Measurements from ENCODE around the gene RTKN. TPM values are rescaled to one million over a fixed set of nuclear protein-coding genes. Genes with fewer than 3 reads are reported as not detected.

The RTKN gene
- total RNA-seq, 1 donor, result 15.7 TPM

DNA sequence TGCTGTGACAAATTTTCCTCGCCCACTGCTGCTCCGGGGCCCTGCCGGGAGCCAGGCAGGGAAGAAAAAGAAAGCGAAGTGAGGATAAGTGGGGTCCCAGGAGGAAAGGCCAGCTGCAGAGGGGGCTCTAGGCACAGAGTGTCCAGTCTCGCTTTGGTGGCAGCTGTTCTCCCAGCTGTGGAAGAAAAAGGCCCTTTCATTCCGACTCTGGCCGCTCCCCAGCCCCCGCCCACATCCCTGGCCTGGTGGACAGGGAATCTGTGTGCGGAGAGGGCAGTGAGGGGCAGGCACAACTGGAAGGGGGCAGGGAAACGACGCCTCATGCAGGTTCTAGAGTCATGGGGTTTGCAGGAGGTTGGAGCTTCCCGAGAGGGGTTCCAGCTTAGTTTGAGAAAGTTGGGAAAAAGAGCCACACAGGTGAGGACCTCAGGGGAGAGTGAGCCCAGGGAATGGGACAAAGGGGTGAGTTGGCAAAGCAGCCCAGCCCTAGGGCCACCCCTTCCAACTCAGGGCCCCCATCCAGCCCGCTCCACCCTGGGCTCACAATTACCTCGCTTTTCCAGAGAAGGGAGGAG lies 1.8 kb downstream of the RTKN start:
- DNase-seq (ENCODE audit: low read depth), result peak; percentile 62
- peak overlapping the region; percentile 76 for H3K4me3 ChIP-seq (ENCODE audit: low read depth, low read length)
- TF ChIP-seq, protein P1, sequence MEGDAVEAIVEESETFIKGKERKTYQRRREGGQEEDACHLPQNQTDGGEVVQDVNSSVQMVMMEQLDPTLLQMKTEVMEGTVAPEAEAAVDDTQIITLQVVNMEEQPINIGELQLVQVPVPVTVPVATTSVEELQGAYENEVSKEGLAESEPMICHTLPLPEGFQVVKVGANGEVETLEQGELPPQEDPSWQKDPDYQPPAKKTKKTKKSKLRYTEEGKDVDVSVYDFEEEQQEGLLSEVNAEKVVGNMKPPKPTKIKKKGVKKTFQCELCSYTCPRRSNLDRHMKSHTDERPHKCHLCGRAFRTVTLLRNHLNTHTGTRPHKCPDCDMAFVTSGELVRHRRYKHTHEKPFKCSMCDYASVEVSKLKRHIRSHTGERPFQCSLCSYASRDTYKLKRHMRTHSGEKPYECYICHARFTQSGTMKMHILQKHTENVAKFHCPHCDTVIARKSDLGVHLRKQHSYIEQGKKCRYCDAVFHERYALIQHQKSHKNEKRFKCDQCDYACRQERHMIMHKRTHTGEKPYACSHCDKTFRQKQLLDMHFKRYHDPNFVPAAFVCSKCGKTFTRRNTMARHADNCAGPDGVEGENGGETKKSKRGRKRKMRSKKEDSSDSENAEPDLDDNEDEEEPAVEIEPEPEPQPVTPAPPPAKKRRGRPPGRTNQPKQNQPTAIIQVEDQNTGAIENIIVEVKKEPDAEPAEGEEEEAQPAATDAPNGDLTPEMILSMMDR (IDR thresholded peaks at IDR 0.05; ENCODE audit: insufficient read depth, low read length), result no peak

DNA sequence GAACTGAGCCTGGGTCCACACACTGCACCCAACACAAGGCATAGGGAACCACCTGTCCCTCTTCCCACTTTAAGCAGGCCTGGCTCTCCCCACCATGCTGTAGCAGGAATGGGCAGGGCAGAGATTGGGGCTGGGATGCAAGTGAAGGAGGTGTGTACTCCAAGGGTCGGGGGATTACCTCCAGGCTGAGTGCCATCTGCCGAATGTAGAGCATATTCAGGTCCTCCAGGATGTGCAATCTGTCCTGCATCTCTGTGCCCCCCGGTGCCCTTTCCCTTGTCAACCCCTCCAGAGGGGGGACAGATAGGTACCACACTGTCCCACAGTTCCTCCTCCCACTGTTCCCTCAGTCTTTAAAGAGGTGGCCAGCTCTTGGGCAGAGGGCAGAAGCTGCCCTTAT lies 2.4 kb downstream of the RTKN start:
- no peak for DNase-seq (ENCODE audit: low read depth)
- peak overlapping the region; percentile 76 for H3K4me3 ChIP-seq (ENCODE audit: low read depth, low read length)
- TF ChIP-seq, protein P1 (IDR thresholded peaks at IDR 0.05; ENCODE audit: insufficient read depth, low read length), result no peak

DNA sequence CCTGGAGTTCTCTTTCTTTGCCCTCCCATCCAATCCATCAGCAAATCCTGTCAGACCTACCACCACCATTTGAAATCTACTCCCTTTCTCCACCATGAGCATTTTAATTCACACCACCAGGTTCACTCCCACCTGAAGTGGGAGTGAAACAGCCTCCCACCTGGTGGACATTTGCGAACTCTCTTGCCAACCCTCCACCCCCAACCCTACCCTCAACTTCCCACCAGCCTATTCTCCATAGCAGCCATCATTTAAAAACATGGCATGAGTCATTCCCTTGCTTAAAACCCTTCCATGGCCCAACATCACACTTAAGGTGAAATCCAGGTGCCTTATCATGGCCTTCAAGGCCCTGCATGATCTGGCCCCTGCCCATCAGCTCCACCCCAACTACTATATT lies 3.5 kb downstream of the RTKN start:
- H3K4me3 ChIP-seq (ENCODE audit: low read depth, low read length), result no peak overlapping the region
- DNase-seq (ENCODE audit: low read depth), result no peak
- TF ChIP-seq, protein P1 (IDR thresholded peaks at IDR 0.05; ENCODE audit: insufficient read depth, low read length), result no peak

DNA sequence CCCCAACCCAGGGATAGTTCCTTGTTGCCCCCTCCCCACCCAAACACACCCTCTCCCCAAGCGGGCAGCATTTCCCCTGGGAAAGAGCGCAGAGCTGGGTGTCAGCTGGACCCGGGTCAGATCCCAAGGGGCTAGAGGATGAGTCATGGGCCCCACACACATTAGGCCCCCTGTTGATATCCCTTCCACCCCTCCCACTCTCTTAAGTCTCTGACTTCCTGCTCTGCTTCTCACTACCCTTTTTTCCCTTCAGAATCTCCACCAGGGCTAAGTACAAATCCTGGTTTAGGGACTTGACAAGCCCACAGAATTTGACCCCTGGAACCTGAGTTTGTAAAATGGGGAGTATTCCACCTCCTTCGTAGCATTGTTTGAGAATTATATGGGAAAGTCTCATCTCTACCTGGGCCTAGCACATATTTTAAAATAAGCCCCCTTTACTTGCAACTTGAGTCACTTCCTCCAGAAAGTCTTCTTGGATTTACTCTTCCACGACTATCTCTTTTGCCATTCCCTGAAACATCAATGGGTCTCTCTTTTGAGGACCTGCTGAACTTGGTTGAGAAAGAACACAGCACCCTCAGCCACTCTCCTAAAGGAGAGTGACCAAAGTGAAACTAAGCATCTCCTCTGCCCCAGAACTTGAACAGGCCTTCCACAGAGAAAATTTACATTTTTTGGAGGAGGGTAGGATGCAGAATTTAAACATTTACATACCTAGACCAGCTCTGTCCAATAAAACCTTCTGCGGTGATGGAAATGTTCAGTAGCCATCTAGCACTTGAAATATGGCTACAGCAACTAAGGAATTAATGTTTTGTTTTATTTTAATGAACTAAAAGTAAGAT lies 4.7 kb downstream of the RTKN start:
- no peak overlapping the region for H3K4me3 ChIP-seq (ENCODE audit: low read depth, low read length)

DNA sequence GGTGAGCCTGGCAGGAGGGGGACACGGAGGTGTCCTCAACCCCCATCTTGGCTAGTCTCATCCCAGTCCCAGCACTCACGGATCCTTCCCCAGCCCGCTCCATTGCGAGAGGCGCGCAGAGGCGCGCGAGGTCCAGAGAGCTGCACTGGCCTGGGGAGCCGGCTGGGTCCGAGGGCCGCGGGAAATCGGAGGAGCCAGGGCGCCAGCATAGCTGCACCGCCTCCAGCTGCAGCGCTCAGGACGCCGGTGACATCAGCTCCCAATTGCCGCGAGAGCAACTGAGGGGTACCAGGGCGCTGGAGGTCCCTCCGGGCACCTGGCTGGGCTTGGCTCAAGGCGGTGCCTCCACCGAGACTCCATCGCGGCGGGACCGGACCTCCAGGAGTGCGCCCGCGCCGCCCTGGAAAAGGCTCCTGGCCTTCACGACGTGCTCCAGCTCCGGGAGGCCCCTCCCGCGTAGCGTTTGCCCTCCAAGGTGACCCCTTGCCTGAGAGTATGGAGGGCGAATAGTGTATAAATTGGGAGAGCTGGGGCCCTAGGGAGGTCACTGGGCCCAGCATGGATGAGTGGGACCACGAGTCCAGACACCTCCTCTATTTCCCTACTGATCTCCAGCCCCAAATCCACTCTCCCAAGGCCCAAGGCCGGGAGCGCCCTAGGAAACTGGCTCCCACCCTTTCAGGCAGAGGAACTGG lies 5.5 kb downstream of the RTKN start:
- DNase-seq (ENCODE audit: low read depth), result no peak
- TF ChIP-seq, protein P1 (IDR thresholded peaks at IDR 0.05; ENCODE audit: insufficient read depth, low read length), result no peak
- H3K4me3 ChIP-seq (ENCODE audit: low read depth, low read length), result no peak overlapping the region

More for the DNA sequence above, 4.7 kb downstream of the RTKN start:
- TF ChIP-seq, protein P1 (IDR thresholded peaks at IDR 0.05; ENCODE audit: insufficient read depth, low read length), result no peak
- DNase-seq (ENCODE audit: low read depth), result no peak

DNA sequence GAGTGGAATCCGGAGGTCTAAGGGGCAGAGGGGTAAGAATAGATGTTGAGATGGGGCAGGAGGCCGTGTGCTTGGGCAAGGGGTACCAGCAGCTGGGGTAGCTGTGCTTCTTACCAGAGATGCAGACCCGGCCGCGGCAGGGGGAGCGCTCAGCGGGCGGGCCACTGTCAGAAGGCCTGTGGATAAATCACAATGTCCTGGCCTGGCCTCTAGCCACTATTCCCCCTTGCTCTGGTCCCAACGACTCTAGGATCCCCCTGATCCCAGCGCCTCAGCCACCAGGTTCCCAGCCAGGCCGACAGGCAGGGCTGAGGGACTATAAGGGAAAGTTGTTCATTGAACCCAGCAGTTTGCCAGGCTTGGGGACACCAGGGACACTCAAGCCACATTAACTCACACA lies 11.2 kb downstream of the RTKN start:
- DNase-seq (ENCODE audit: low read depth), result no peak
- TF ChIP-seq, protein P1 (IDR thresholded peaks at IDR 0.05; ENCODE audit: insufficient read depth, low read length), result no peak
- H3K4me3 ChIP-seq (ENCODE audit: low read depth, low read length), result no peak overlapping the region

Measured in fibroblast of the aortic adventitia (primary cell).